Measurements from ENCODE around the gene ATF5.

The ATF5 gene

DNA sequence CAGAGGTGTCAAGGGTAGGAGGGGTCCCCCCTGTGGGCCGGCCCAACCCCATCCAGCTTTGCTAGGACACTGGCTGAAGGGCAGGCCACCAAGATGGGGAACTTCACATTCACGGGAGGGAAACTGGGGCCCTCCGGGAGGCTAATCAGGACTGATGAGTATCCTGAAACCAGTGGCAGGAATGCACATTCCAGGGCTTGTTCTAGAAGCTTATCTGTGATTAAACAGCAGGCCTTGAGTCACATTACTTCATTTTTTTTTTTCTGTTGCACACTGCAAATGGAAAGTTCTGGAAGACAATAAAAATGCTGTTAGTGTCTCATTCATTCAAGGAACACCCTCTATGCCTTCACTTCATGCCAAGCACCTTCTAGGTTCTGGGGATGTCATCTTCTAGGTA, 47.5 kb downstream of the ATF5 start:
- H3K27ac ChIP-seq = no peak overlapping the region
- no peaks in the 10 kb centered on the region for H3K36me3 ChIP-seq
- no peaks in the 10 kb centered on the region for H3K9me3 ChIP-seq (ENCODE audit: severe bottlenecking)
- TF ChIP-seq, protein P1, sequence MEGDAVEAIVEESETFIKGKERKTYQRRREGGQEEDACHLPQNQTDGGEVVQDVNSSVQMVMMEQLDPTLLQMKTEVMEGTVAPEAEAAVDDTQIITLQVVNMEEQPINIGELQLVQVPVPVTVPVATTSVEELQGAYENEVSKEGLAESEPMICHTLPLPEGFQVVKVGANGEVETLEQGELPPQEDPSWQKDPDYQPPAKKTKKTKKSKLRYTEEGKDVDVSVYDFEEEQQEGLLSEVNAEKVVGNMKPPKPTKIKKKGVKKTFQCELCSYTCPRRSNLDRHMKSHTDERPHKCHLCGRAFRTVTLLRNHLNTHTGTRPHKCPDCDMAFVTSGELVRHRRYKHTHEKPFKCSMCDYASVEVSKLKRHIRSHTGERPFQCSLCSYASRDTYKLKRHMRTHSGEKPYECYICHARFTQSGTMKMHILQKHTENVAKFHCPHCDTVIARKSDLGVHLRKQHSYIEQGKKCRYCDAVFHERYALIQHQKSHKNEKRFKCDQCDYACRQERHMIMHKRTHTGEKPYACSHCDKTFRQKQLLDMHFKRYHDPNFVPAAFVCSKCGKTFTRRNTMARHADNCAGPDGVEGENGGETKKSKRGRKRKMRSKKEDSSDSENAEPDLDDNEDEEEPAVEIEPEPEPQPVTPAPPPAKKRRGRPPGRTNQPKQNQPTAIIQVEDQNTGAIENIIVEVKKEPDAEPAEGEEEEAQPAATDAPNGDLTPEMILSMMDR (IDR thresholded peaks at IDR 0.05; ENCODE audit: low read depth, low read length) = no peak
- DNase-seq = no peak
- H3K4me3 ChIP-seq (ENCODE audit: low read depth, low read length) = no peak overlapping the region
- H3K27me3 ChIP-seq (ENCODE audit: insufficient read depth, low read depth, severe bottlenecking) = no peaks in the 10 kb centered on the region

DNA sequence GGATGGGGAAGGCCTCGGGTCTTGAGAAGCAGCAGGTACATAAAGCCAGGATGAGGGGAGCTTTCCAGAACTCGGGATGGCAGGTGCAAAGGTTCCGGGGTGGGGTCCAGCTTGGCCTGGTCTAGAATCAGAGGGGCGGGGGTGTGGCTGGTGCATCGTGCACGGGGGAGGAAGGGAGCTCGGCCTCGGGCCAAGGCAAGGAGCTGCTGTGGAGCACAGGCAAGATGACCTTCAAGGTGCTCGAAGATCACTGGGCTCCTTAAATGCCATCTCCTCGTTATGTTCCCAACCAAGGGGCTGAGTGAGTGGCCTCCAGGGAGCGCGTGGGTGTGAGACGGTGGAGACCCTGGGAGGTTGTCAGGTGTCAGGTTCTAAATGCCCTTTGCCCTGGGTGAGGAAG, 48.1 kb downstream of the ATF5 start:
- no peak for DNase-seq
- Histone ChIP-seq H3K4me3 (ENCODE audit: low read depth, low read length) (no peak overlapping the region), H3K9me3 (ENCODE audit: severe bottlenecking) (no peaks in the 10 kb centered on the region), H3K27me3 (ENCODE audit: insufficient read depth, low read depth, severe bottlenecking) (no peaks in the 10 kb centered on the region), H3K36me3 (no peaks in the 10 kb centered on the region), H3K27ac (no peak overlapping the region)
- TF ChIP-seq, protein P1 (IDR thresholded peaks at IDR 0.05; ENCODE audit: low read depth, low read length) = no peak

DNA sequence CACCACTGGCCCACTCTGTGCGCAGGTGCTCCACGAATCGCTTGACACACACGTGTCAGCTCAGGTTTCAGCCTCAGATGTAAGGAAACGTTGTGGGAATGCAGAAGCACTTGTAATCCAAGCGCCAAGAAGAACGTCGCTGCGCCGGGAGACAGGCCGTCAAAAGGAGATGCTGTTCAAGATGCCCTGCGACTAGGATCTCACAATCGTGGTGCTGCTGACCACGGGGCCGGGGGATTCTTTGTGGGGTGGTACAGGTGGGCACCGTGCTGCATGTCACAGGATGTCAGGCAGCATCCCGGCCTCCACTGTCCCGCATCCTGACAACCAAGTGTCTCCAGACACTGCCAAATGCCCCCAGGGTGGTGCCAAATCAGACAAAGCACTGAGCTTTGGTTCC, 48.9 kb downstream of the ATF5 start:
- Histone ChIP-seq H3K4me3 (ENCODE audit: low read depth, low read length) (no peak overlapping the region), H3K27me3 (ENCODE audit: insufficient read depth, low read depth, severe bottlenecking) (no peaks in the 10 kb centered on the region), H3K27ac (no peak overlapping the region), H3K9me3 (ENCODE audit: severe bottlenecking) (no peaks in the 10 kb centered on the region), H3K36me3 (no peaks in the 10 kb centered on the region)
- DNase-seq = no peak
- TF ChIP-seq, protein P1 (IDR thresholded peaks at IDR 0.05; ENCODE audit: low read depth, low read length) = no peak

DNA sequence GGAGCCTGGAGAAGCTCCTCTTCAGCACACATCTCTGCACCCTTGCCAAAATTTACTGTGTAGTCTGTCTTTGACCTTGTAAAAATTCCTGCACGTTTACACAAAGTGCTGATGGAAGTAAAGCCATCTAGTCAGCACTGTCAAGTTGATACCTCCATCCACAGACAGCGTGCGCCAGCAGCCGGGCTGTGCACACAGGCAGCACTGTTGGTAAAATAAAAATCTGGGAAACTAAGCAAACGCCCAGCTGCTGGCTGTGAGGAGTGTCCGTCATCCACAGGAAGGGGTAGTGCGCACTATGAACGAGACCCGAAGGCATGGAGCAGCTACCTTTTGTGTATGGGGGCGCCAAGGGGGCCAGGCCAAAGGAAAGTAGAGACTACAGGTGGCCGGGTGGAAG, 49.3 kb downstream of the ATF5 start:
- Histone ChIP-seq H3K9me3 (ENCODE audit: severe bottlenecking) (no peaks in the 10 kb centered on the region), H3K36me3 (no peaks in the 10 kb centered on the region), H3K4me3 (ENCODE audit: low read depth, low read length) (no peak overlapping the region), H3K27me3 (ENCODE audit: insufficient read depth, low read depth, severe bottlenecking) (no peaks in the 10 kb centered on the region), H3K27ac (no peak overlapping the region)
- DNase-seq = no peak
- TF ChIP-seq, protein P1 (IDR thresholded peaks at IDR 0.05; ENCODE audit: low read depth, low read length) = no peak

DNA sequence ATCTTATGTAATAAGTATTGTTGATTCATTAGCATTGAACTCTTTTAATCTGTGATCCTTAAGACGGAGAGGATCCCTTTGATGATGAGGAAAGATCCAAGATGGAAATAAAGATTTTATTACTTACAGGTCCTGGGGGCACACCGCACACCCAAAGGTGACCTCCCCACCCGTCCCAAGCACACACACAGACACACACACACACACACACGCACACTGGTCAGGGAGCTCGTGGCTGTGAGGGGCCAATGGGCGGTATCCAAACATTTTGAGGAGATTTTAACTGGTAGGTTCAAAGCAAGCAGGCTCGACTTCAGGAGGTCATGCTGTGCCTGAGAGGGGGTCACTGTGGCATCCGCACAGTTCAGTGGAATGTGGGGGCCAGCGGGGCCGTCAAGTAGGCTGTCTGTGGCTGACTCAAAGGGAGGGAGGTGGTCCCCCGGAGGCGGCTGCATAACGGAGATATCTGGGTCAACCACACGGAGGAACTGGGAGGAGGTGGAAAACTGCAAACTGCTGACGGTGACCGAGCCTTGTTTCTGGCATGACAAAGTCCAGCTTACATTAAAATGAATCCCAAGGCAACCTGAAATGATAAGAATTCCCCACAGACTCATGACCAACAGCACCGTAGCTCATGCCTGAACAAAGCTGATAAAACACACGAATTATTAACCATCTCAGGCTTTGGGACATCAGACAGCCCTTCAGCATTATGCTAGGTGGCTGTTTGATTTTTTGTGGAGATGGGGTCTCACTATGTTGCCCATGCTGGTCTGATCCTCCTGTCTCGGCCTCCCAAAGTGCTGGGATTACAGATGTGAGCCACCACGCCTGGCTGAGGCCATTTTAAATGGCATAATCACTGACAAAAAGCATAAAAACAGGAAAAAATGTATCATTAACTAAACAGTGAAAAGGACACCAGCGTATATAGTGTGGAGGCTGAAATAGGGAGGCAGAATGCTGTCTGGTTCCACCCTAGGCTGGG, 52.9 kb downstream of the ATF5 start:
- TF ChIP-seq, protein P1 (IDR thresholded peaks at IDR 0.05; ENCODE audit: low read depth, low read length) = no peak
- Histone ChIP-seq H3K9me3 (ENCODE audit: severe bottlenecking) (no peaks in the 10 kb centered on the region), H3K36me3 (no peaks in the 10 kb centered on the region), H3K27me3 (ENCODE audit: insufficient read depth, low read depth, severe bottlenecking) (no peaks in the 10 kb centered on the region), H3K27ac (no peak overlapping the region), H3K4me3 (ENCODE audit: low read depth, low read length) (no peak overlapping the region)
- DNase-seq = no peak

Measured in WERI-Rb-1 (cell line).